H1 (cell line): ENCODE results near the gene POLA1.

Experiments used
- EP300 ChIP-seq, 2 experiments: IDR thresholded peaks; 1 replicate in 1 of 2; 2 replicates in 1 of 2; pipeline ENCODE4 v1.6.1; 2011 to 2012; ENCODE audit warnings: low read depth in 2 of 2, low read length in 2 of 2, mild to moderate bottlenecking in 2 of 2, borderline replicate concordance in 1 of 2, inconsistent platforms in 1 of 2, moderate library complexity in 1 of 2
- EZH2 ChIP-seq: fragments of 200-600 bp; sonication (generic); IDR thresholded peaks from 2 replicates; pipeline ENCODE4 v1.7.1; 2012; ENCODE audit warnings: low read depth, mild to moderate bottlenecking, moderate library complexity, low read length, inconsistent platforms; ENCODE audit not compliant: severe bottlenecking
- HDAC2 ChIP-seq, 2 experiments: fragments of 300-600 bp in 1 of 2; sonication (generic) in 1 of 2; IDR thresholded peaks; 2 replicates each; pipeline ENCODE4 v1.6.1; 2011 to 2012; ENCODE audit warnings: low read depth in 2 of 2, low read length in 2 of 2, mild to moderate bottlenecking in 2 of 2, moderate library complexity in 2 of 2, borderline replicate concordance in 1 of 2, inconsistent platforms in 1 of 2
- NANOG ChIP-seq: IDR thresholded peaks from 2 replicates; pipeline ENCODE4 v1.6.1; 2011; ENCODE audit warnings: low read length, low read depth, mild to moderate bottlenecking, inconsistent platforms; ENCODE audit not compliant: insufficient read depth, poor library complexity, severe bottlenecking
- NRF1 ChIP-seq: IDR thresholded peaks from 2 replicates; pipeline ENCODE4 v1.6.1; 2011; ENCODE audit warnings: mild to moderate bottlenecking, low read depth, low read length, improper control_type of control experiment
- POLR2A ChIP-seq, 2 experiments: IDR thresholded peaks; 1 replicate in 1 of 2; 2 replicates in 1 of 2; pipeline ENCODE4 v1.6.1; 2011; ENCODE audit warnings: low read depth in 2 of 2, low read length in 2 of 2, mild to moderate bottlenecking in 2 of 2; ENCODE audit errors: control extremely low read depth in 1 of 2
- RAD21 ChIP-seq, 2 experiments: IDR thresholded peaks in 1 of 2; conservative IDR thresholded peaks in 1 of 2; 2 replicates each; pipeline ENCODE4 v1.6.1; 2011; ENCODE audit warnings: low read depth in 2 of 2, low read length in 2 of 2, improper control_type of control experiment in 1 of 2, inconsistent platforms in 1 of 2, mild to moderate bottlenecking in 1 of 2, moderate library complexity in 1 of 2
- SIN3A ChIP-seq, 2 experiments: IDR thresholded peaks in 1 of 2; conservative IDR thresholded peaks in 1 of 2; 2 replicates each; pipeline ENCODE4 v1.6.1; 2011 to 2012; ENCODE audit warnings: low read length in 2 of 2, improper control_type of control experiment in 1 of 2, low read depth in 1 of 2, mild to moderate bottlenecking in 1 of 2
- TAF1 ChIP-seq: IDR thresholded peaks from 2 replicates; pipeline ENCODE4 v1.6.1; 2011; ENCODE audit warnings: mild to moderate bottlenecking, low read depth, low read length
- TBP ChIP-seq: IDR thresholded peaks from 2 replicates; pipeline ENCODE4 v1.6.1; 2011; ENCODE audit warnings: low read depth, low read length, improper control_type of control experiment
- YY1 ChIP-seq: IDR thresholded peaks from 2 replicates; pipeline ENCODE4 v1.6.1; 2011; ENCODE audit warnings: low read depth, mild to moderate bottlenecking, low read length
- ZNF274 ChIP-seq: IDR thresholded peaks from 2 replicates; pipeline ENCODE4 v1.7.0; 2012; ENCODE audit warnings: low read length, borderline replicate concordance; ENCODE audit errors: extremely low read depth
- TF ChIP-seq, protein P1 (sequence below), 3 experiments: IDR thresholded peaks; 1 replicate in 2 of 3; 2 replicates in 1 of 3; pipeline versions ENCODE4 v1.5.1 to v1.6.1; 2011; ENCODE audit warnings: low read length in 3 of 3, mild to moderate bottlenecking in 3 of 3, inconsistent platforms in 2 of 3, low read depth in 1 of 3, moderate library complexity in 1 of 3; ENCODE audit not compliant: insufficient read depth in 1 of 3; ENCODE audit errors: control extremely low read depth in 1 of 3
- TF ChIP-seq, protein P2 (sequence below): IDR thresholded peaks from 2 replicates; pipeline ENCODE4 v1.6.1; 2011; ENCODE audit warnings: low read length, improper control_type of control experiment

DNA sequence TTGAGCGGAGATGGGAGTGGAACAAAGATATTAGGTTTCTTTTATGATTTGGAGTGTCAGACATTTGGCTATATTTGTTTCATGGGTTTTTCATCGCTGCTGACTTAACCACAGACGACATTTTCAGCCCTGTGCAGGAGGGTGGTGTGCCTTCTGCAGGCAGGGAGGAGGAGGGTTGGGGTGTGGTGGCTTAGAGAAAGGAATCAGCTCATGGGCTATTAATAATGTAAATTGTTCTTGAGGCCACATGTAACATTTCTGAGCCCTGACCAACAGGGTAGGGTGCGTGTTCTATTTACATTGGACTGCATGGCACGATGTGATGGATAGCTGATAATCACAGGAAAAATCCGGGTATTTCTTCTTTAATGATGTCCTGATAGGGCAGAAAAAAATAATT, 67.6 kb downstream of the POLA1 start:
- no peak for TF ChIP-seq EZH2
- TF ChIP-seq POLR2A (IDR thresholded peaks at IDR 0.05; ENCODE audit: control extremely low read depth in 1 of 2, low read depth in 2 of 2, low read length in 2 of 2), result no peak
- TF ChIP-seq, protein P1, sequence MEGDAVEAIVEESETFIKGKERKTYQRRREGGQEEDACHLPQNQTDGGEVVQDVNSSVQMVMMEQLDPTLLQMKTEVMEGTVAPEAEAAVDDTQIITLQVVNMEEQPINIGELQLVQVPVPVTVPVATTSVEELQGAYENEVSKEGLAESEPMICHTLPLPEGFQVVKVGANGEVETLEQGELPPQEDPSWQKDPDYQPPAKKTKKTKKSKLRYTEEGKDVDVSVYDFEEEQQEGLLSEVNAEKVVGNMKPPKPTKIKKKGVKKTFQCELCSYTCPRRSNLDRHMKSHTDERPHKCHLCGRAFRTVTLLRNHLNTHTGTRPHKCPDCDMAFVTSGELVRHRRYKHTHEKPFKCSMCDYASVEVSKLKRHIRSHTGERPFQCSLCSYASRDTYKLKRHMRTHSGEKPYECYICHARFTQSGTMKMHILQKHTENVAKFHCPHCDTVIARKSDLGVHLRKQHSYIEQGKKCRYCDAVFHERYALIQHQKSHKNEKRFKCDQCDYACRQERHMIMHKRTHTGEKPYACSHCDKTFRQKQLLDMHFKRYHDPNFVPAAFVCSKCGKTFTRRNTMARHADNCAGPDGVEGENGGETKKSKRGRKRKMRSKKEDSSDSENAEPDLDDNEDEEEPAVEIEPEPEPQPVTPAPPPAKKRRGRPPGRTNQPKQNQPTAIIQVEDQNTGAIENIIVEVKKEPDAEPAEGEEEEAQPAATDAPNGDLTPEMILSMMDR (IDR thresholded peaks at IDR 0.05; ENCODE audit: control extremely low read depth in 1 of 3, insufficient read depth in 1 of 3, low read depth in 1 of 3, low read length in 3 of 3), result no peak
- no peak for TF ChIP-seq EP300 (IDR thresholded peaks at IDR 0.05; ENCODE audit: borderline replicate concordance in 1 of 2, low read depth in 2 of 2, low read length in 2 of 2)
- no peak for TF ChIP-seq TAF1
- TF ChIP-seq HDAC2 (IDR thresholded peaks at IDR 0.05; ENCODE audit: borderline replicate concordance in 1 of 2, low read depth in 2 of 2, low read length in 2 of 2), result no peak
- TF ChIP-seq, protein P2, sequence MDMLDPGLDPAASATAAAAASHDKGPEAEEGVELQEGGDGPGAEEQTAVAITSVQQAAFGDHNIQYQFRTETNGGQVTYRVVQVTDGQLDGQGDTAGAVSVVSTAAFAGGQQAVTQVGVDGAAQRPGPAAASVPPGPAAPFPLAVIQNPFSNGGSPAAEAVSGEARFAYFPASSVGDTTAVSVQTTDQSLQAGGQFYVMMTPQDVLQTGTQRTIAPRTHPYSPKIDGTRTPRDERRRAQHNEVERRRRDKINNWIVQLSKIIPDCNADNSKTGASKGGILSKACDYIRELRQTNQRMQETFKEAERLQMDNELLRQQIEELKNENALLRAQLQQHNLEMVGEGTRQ, result no peak
- TF ChIP-seq YY1, result no peak
- no peak for TF ChIP-seq NANOG
- no peak for TF ChIP-seq ZNF274
- TF ChIP-seq RAD21 (IDR thresholded peaks at IDR 0.05 in 1 of 2, conservative IDR thresholded peaks at IDR 0.05 in 1 of 2; ENCODE audit: low read depth in 2 of 2, low read length in 2 of 2), result no peak
- no peak for TF ChIP-seq NRF1
- no peak for TF ChIP-seq TBP
- TF ChIP-seq SIN3A (conservative IDR thresholded peaks at IDR 0.05 in 1 of 2, IDR thresholded peaks at IDR 0.05 in 1 of 2; ENCODE audit: low read depth in 1 of 2, low read length in 2 of 2), result no peak
